SK-N-MC (cell line): ENCODE data around the gene HMGXB3.

Experiments used
- EZH2 ChIP-seq: fragments of 200-600 bp; sonication (generic); IDR thresholded peaks from one replicate; pipeline ENCODE4 v1.6.1; 2017; ENCODE audit warnings: antibody characterized with exemption
- POLR2AphosphoS5 ChIP-seq: IDR thresholded peaks from 2 replicates; pipeline ENCODE4 v1.6.1; 2012; ENCODE audit warnings: mild to moderate bottlenecking, low read depth, low read length, borderline replicate concordance

DNA sequence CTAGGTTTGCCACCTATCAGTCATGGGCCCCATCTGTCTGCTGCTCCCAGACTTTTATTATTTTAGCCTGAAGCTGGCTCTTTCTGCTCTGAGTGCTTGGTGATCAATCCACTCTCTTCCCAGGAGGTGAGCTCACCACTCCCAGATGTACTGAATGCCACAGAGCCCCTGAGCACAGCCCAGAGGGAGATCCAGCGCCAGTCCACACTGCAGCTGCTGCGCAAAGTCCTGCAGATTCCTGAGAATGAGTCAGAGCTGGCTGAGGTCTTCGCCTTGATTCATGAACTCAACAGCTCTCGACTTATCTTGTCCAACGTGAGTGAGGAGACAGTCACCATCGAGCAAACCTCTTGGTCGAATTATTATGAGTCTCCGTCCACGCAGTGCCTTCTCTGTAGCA, 36.0 kb downstream of the HMGXB3 start:
- TF ChIP-seq EZH2, result no peak
- no peak for TF ChIP-seq POLR2AphosphoS5
